Measurements from ENCODE around the gene DLG2. TPM values are rescaled to one million over a fixed set of nuclear protein-coding genes. Genes with fewer than 3 reads are reported as not detected.

Gene DLG2
- polyA plus RNA-seq, 3 donors = 0.24 to 0.39 TPM; not detected in 1

DNA sequence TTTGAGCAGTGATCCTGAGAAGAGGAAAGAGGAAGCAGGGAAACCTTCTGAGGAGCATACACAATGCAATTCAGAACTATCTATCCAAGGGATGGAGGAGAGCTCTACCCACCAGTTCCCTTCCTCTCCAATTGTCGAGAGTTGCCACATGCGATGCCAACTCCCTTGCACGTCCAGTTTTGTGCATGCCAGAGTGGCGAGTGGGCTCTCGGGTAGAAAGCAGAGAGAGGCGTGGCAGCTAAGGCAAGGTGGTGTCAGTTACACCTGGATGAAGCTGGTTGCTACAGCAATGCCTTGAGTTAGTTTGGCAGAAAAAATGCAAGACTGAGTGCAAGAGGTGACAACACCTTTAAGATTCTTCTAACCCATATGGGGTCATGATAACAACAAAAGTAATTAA is 1920.6 kb downstream of the DLG2 start:
- Mint-ChIP-seq H3K4me3 (no peak overlapping the region), H3K36me3 (no peaks in the 10 kb centered on the region), H3K9me3 (peaks cover 0 to 5% (median 0%) of the 10 kb centered on the region in 7 donors), H3K27me3 (ENCODE audit: low read depth in 3 of 3) (peaks cover 0 to 5% (median 0%) of the 10 kb centered on the region in 3 donors), H3K27ac (no peak overlapping the region), H3K4me1 (no peaks in the 10 kb centered on the region)
- Histone ChIP-seq H3K4me2 (replicated peaks; ENCODE audit: extremely low read depth, low read length, poor library complexity, severe bottlenecking) (no peak overlapping the region), H3K27ac (ENCODE audit: low read depth in 1 of 2, low read length in 2 of 2) (no peak overlapping the region), H3K4me3 (replicated peaks in 1 of 3; ENCODE audit: low read depth in 2 of 3, low read length in 3 of 3) (no peak overlapping the region), H4K20me1 (ENCODE audit: insufficient read depth, low read length) (no peaks in the 10 kb centered on the region), H3K36me3 (replicated peaks in 1 of 2; ENCODE audit: control insufficient read depth in 1 of 2, insufficient read depth in 2 of 2, low read length in 2 of 2) (no peaks in the 10 kb centered on the region), H3K4me1 (ENCODE audit: control insufficient read depth in 1 of 2, insufficient read depth in 2 of 2, low read length in 2 of 2) (no peaks in the 10 kb centered on the region), H3K79me2 (ENCODE audit: insufficient read depth, low read length) (no peaks in the 10 kb centered on the region), H3K27me3 (ENCODE audit: control insufficient read depth in 2 of 2, insufficient read depth in 2 of 2, low read length in 2 of 2) (no peaks in the 10 kb centered on the region), H3K9me3 (replicated peaks in 1 of 2; ENCODE audit: control insufficient read depth in 1 of 2, insufficient read depth in 1 of 2, low read length in 2 of 2) (no peaks in the 10 kb centered on the region), H2AFZ (ENCODE audit: insufficient read depth, low read depth, low read length, poor library complexity, severe bottlenecking) (no peak overlapping the region), H3K9ac (ENCODE audit: insufficient read depth, low read length, poor library complexity, severe bottlenecking) (no peak overlapping the region)
- intact Hi-C loops (cut with micrococcal nuclease) = no loop called here
- DNase-seq = no peak
- WGBS (ENCODE audit: insufficient coverage) = 91% methylated on average over 4 of the region's 6 CpGs
- TF ChIP-seq, protein P1, sequence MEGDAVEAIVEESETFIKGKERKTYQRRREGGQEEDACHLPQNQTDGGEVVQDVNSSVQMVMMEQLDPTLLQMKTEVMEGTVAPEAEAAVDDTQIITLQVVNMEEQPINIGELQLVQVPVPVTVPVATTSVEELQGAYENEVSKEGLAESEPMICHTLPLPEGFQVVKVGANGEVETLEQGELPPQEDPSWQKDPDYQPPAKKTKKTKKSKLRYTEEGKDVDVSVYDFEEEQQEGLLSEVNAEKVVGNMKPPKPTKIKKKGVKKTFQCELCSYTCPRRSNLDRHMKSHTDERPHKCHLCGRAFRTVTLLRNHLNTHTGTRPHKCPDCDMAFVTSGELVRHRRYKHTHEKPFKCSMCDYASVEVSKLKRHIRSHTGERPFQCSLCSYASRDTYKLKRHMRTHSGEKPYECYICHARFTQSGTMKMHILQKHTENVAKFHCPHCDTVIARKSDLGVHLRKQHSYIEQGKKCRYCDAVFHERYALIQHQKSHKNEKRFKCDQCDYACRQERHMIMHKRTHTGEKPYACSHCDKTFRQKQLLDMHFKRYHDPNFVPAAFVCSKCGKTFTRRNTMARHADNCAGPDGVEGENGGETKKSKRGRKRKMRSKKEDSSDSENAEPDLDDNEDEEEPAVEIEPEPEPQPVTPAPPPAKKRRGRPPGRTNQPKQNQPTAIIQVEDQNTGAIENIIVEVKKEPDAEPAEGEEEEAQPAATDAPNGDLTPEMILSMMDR (IDR thresholded peaks at IDR 0.05) = no peak

DNA sequence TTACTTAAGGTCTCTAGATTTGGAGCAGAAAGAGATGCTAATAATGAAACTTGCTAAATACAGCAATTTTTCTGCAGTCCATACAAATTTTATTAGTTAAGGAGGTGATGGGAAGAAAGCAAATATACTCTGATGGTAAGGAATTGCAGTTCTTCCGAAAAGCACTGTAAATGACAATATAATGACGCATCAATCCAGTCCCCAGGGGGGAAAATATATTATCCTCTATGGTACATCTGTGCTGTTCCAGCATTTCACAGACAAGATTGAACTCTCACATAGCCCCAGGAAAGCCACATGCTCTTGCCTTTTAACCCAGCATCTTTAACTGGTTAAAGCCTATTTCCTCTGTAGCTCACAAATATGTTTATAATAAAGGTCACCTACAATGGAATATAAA is 1924.3 kb downstream of the DLG2 start:
- no CpG with 5 or more reads among the region's 2 CpGs for WGBS (ENCODE audit: insufficient coverage)

More for the DNA sequence above, 1924.3 kb downstream of the DLG2 start:
- H3K27me3 Mint-ChIP-seq (ENCODE audit: low read depth in 3 of 3) = peaks cover 0 to 5% (median 0%) of the 10 kb centered on the region in 3 donors
- Histone ChIP-seq H3K4me3 (replicated peaks in 1 of 3; ENCODE audit: low read depth in 2 of 3, low read length in 3 of 3) (no peak overlapping the region), H3K36me3 (replicated peaks in 1 of 2; ENCODE audit: control insufficient read depth in 1 of 2, insufficient read depth in 2 of 2, low read length in 2 of 2) (no peaks in the 10 kb centered on the region), H3K9me3 (replicated peaks in 1 of 2; ENCODE audit: control insufficient read depth in 1 of 2, insufficient read depth in 1 of 2, low read length in 2 of 2) (no peaks in the 10 kb centered on the region), H3K4me2 (replicated peaks; ENCODE audit: extremely low read depth, low read length, poor library complexity, severe bottlenecking) (no peak overlapping the region), H3K27me3 (ENCODE audit: control insufficient read depth in 2 of 2, insufficient read depth in 2 of 2, low read length in 2 of 2) (no peaks in the 10 kb centered on the region), H2AFZ (ENCODE audit: insufficient read depth, low read depth, low read length, poor library complexity, severe bottlenecking) (no peak overlapping the region), H3K79me2 (ENCODE audit: insufficient read depth, low read length) (no peaks in the 10 kb centered on the region), H3K4me1 (ENCODE audit: control insufficient read depth in 1 of 2, insufficient read depth in 2 of 2, low read length in 2 of 2) (no peaks in the 10 kb centered on the region), H3K27ac (ENCODE audit: low read depth in 1 of 2, low read length in 2 of 2) (no peak overlapping the region), H3K9ac (ENCODE audit: insufficient read depth, low read length, poor library complexity, severe bottlenecking) (no peak overlapping the region), H4K20me1 (ENCODE audit: insufficient read depth, low read length) (no peaks in the 10 kb centered on the region)
- H3K4me3 Mint-ChIP-seq = no peak overlapping the region
- no peak overlapping the region for H3K27ac Mint-ChIP-seq
- no peak for DNase-seq
- H3K9me3 Mint-ChIP-seq = peaks cover 0 to 3% (median 2%) of the 10 kb centered on the region in 7 donors
- H3K36me3 Mint-ChIP-seq = no peaks in the 10 kb centered on the region
- TF ChIP-seq, protein P1 (IDR thresholded peaks at IDR 0.05) = no peak
- intact Hi-C loops (cut with micrococcal nuclease) = no loop called here
- no peaks in the 10 kb centered on the region for H3K4me1 Mint-ChIP-seq

Measured in CD14-positive monocyte (primary cell).